Measurements from ENCODE around the gene EMD. TPM values are rescaled to one million over a fixed set of nuclear protein-coding genes. Genes with fewer than 3 reads are reported as not detected.

The EMD gene
- total RNA-seq, 1 experiment from 2014 or later: 48.7 TPM

DNA sequence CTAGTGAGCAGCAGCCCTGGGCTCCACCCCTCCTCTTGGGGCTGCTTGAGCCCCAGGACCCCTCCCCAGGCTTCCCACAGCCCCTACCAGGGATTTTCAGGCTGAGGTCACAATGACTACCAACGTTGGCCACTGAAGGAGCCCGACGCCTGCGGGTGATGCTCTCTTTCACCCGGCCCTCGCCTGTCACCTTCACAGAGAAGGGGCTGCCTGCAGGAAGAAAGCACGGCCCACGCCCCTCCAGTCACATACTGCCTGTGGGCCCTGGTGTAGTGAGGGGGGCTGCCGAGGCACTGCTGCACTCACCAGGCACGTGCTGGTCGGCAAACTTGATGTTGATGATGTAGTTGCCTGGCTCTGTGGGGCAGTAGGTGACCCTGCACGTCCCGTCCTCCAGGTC is 26.6 kb upstream of the EMD start:
- Histone ChIP-seq H3K9me3 (no peaks in the 10 kb centered on the region), H3K36me3 (peaks cover 68% of the 10 kb centered on the region), H3K27me3 (no peaks in the 10 kb centered on the region), H3K4me3 (no peak overlapping the region)
- DNase-seq: no peak

DNA sequence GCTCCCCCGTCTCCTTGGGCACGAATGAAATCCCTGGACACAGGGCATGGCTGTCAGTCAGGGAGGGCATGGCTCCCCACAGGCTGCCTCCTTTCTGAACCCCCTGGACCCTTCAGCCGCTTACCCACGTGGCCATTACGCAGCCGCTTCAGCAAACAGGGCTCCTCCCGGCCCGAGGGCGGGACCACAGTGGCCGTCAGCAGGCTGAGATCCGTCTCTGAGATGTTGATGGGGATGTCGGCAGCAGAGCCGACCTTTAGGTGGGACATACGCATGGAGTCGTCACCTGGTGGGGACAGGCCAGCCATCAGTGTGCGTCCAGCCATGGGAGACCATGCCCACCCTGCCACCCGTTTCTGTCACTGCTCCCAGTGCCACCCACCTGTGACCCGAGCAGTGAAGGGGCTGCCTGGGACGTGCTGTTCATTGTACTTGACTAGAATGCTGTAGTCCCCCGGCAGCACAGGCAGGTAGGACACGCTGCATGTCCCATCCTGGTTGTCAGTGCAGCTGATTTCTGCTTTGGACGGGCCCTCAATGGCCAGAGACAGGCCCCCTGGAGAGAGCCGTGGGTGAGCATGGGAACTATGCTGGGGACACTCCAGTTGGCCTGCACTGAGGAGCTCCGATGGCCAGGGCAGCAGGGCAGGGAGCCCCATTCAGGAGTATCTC is 25.8 kb upstream of the EMD start:
- Histone ChIP-seq H3K36me3 (peaks cover 76% of the 10 kb centered on the region), H3K27me3 (no peaks in the 10 kb centered on the region)

DNA sequence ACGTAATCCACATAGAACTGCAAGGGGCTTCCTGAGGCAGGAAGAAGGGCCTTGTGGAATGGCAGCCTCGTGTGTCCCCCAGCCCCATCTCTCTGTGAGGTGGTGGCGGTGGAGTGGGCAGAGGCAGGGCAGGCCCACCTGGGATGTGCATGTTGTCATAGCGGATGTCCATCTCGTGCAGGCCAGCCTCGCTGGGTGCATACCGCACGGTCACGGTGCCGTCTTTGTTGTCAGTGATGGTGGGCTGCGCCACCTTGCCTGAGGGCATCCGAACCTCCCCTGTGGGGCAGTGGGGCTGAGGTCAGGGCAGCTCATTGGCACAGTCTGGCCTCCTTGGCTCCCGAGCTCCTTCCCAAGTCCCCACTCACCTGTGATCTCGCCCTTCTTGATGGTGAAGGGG is 25.1 kb upstream of the EMD start:
- no peaks in the 10 kb centered on the region for H3K9me3 ChIP-seq
- H3K36me3 ChIP-seq: peaks cover 73% of the 10 kb centered on the region
- no peak for DNase-seq
- H3K27me3 ChIP-seq: no peaks in the 10 kb centered on the region
- H3K4me3 ChIP-seq: no peak overlapping the region

More for the DNA sequence above, 25.8 kb upstream of the EMD start:
- no peak for DNase-seq
- Histone ChIP-seq H3K4me3 (no peak overlapping the region), H3K9me3 (no peaks in the 10 kb centered on the region)

DNA sequence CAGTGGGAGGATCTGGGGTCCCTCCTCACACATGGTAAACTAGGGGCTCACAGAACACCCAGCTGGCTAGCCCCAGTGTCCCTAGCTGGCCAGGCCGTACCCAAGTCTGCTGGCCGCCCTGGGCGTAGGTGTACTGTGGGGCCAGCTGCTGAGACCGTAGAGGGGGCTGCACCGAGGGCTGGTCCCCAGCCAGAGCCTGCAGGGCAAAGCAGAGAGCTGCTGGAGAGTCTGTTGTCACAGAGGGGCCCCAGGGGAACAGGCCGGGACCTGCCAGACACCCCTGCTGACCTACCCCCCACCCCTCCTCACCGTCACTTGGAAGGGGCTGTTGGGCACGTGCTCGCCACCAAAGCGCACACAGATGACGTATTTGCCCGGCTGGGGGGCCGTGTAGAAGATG is 24.6 kb upstream of the EMD start:
- DNase-seq: no peak
- Histone ChIP-seq H3K9me3 (no peaks in the 10 kb centered on the region), H3K27me3 (no peaks in the 10 kb centered on the region), H3K4me3 (no peak overlapping the region), H3K36me3 (peaks cover 72% of the 10 kb centered on the region)

DNA sequence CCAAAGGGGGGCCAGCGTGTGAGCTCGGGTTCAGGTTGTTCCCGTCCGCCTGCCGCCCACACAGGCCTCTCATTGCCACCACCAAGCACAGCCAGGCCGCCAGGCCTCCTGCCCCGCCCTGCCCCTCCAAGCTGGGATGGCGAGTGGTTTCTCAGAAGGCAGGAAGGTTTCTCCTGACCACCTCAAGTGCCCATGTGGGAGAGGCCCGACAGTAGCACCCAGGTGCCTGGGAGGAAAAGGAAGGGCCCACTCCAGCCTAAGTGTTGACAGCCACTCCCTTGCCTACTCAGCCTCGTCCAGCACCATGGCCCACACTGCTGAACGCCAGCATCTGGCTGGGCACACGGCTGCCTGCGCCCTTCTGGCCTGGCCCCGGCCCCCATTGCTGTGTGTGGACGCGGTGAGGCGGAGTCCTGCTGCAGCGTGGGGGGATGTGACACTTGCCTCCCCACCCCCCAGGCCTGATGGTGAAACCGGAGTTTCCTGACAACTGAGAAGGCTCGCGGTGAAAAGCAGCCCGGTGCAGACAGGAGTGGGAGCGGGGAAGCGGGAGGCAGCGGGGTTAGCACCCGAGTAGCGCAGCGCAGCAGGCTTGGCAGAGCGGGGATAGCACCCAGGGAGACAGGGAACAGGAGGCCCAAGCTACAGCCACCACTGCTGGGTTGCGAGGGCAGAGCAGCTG is 23.9 kb upstream of the EMD start:
- no peaks in the 10 kb centered on the region for H3K9me3 ChIP-seq
- no peak for DNase-seq
- no peaks in the 10 kb centered on the region for H3K27me3 ChIP-seq
- H3K36me3 ChIP-seq: peaks cover 72% of the 10 kb centered on the region
- no peak overlapping the region for H3K4me3 ChIP-seq

DNA sequence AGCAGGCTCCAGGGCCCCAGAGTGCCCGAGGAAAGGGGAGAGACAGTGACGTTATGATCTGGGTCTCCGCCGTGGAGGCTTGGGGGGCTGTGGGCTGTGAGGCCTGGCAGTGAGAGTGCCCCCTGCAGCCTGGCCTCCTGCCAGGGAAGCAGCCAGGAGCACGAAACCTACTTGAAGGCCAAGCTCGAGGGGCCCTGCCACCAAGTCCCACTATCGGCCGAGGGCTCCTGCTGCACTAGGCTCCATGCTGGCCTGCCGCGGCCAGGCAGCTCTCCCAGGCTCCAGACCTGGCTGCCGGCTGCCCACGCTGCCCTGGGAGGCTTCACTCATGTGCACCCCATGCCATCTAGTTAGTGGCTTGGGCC is 23.3 kb upstream of the EMD start:
- Histone ChIP-seq H3K4me3 (no peak overlapping the region), H3K27me3 (no peaks in the 10 kb centered on the region), H3K9me3 (no peaks in the 10 kb centered on the region), H3K36me3 (peaks cover 71% of the 10 kb centered on the region)
- DNase-seq: no peak

DNA sequence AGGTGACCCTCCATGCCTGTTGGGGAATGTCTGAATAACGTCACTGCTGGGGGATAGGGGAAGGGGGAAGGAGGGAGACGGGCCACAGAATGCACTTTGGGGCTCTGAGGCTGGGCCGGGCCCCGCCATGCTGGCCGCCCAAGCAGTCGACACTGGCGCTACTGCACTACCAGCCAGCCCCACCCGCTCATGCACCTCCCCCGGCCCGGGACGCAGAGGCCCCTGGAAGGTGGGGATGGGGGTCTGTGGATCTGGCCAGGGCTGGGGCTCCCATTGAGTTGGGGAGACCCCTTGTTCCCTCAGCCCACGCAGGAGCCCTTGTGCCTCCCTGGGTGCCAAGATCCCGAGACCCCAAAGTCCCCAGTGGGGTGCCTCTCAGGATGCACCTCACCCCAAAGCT is 22.5 kb upstream of the EMD start:
- no peak overlapping the region for H3K4me3 ChIP-seq
- H3K9me3 ChIP-seq: no peaks in the 10 kb centered on the region
- no peak for DNase-seq
- peaks cover 68% of the 10 kb centered on the region for H3K36me3 ChIP-seq
- H3K27me3 ChIP-seq: no peaks in the 10 kb centered on the region

DNA sequence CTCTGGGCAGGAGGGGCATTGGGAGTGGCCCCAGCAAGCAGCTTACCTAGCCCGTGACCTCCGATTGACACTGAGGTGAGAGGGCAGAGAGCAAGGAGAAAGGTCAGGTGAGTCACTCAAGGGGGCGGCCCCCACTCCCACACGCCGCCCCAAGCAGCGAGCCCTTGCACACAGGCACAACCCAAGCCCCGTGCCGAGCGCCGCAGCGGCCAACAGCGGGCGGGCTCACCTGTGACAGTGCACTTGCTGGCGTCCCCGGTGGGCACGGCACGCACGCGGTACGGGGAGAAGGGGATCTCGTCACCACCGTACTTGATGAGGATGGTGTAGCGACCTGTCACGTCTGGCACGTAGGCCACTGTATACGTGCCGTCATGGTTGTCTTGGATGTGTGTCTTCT is 21.9 kb upstream of the EMD start:
- H3K27me3 ChIP-seq: no peaks in the 10 kb centered on the region
- no peaks in the 10 kb centered on the region for H3K9me3 ChIP-seq
- peaks cover 68% of the 10 kb centered on the region for H3K36me3 ChIP-seq
- DNase-seq: no peak
- no peak overlapping the region for H3K4me3 ChIP-seq

DNA sequence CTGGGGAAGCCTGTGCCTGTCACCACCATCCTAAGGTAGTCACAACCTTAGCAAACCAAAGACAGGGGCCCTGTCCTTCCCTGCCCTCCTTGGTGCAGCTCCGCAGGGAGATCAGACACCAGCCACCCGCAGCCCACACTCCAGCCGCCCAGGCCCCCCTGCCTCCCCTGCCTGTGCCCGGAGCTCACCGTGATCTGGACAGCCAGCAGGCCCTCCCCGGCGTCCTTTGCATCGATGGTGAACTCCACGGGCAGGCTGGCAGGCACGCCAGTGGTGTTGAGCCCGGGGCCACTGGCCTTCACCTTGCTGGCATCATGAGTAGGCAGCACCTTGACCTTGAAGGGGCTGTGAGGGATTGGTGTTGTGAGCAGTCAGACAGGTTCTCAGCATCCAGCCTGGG is 21.1 kb upstream of the EMD start:
- no peak for DNase-seq
- Histone ChIP-seq H3K9me3 (no peaks in the 10 kb centered on the region), H3K27me3 (no peaks in the 10 kb centered on the region), H3K36me3 (peaks cover 72% of the 10 kb centered on the region), H3K4me3 (no peak overlapping the region)

DNA sequence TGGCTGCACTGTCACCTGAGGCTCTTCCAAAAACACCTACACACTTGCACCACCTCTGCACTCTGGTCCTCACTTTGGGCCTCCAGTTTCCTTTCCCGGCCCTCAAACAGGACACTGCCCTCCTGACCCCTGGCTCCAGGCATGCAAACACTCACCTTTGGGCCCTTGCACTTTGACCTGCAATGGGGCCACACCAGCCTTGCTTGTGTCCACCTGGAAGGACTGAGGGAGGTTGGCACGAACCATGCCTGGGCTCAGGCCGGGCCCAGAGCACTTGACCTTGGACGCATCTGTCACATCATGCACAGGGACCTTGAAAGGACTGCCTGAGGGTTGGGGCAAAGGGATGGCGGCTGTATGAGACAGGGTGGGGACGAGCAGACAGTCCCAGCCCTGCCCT is 20.3 kb upstream of the EMD start:
- Histone ChIP-seq H3K27me3 (no peaks in the 10 kb centered on the region), H3K36me3 (peaks cover 68% of the 10 kb centered on the region), H3K9me3 (no peaks in the 10 kb centered on the region), H3K4me3 (no peak overlapping the region)
- DNase-seq: no peak

DNA sequence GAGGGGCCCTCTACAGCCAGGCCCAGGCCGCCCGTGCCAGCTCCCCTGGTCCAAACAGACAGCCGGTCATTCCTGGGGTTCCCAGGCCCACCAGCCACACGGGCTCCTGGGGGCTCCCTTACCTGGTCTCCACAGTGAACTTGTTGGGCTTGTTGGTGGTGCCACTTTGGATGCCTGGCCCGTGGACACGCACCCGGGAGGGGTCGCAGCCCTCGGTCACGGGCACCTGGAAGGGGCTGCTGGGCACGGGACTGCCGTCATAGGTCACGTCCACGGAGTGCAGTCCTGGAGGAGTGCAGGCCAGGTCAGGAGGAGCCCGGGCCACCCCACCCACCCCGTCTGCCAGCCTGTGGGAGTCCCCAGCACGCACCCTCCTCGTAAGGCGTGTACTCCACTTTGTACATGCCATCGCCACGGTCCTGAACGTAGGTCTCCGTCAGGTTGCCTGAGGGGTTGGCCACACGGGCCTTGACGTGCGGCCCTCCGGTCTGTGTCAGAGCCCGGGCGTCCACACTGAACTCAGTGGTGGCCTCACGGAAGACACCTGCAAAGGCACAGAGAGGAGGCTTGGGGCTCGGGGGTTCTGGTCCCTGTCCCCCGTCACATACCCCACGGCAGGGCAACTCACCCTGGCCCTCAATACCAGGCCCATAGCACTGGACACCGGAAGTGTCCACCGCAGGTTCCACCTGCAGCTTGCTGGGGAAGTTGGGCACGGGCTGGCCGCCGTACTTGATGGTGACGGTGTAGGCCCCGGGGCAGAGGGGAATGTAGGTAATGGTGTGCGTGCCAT is 19.5 kb upstream of the EMD start:
- no peak for DNase-seq
- H3K4me3 ChIP-seq: no peak overlapping the region
- H3K27me3 ChIP-seq: no peaks in the 10 kb centered on the region
- peaks cover 69% of the 10 kb centered on the region for H3K36me3 ChIP-seq
- H3K9me3 ChIP-seq: no peaks in the 10 kb centered on the region

DNA sequence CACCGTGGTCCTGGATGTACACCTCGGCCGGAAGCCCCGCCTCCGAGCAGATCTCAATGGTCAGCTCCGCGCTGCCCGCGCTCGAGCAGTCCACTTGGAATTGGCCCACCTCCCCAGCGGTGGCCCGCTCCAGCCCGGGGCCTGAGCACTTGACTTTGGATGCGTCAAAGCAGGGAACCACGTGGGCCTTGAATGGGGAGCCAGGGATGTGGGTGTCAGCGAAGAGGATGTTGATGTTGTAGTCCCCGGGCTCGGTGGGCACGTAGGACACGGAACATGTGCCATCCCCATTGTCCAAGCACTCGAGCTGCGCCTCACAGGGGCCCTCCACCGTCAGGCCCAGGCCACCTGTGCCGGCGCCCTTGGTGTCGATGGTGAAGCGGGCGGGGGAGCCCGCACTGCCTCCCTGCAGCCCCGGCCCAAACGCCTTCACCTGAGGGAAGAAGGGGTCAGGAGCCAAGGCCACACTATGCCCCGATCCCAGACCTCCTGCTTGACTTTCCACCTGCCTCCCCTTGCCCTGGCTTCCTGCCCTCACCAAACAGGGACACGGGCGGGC is 18.9 kb upstream of the EMD start:
- peaks cover 76% of the 10 kb centered on the region for H3K36me3 ChIP-seq
- H3K9me3 ChIP-seq: no peaks in the 10 kb centered on the region
- no peaks in the 10 kb centered on the region for H3K27me3 ChIP-seq
- H3K4me3 ChIP-seq: no peak overlapping the region
- no peak for DNase-seq

DNA sequence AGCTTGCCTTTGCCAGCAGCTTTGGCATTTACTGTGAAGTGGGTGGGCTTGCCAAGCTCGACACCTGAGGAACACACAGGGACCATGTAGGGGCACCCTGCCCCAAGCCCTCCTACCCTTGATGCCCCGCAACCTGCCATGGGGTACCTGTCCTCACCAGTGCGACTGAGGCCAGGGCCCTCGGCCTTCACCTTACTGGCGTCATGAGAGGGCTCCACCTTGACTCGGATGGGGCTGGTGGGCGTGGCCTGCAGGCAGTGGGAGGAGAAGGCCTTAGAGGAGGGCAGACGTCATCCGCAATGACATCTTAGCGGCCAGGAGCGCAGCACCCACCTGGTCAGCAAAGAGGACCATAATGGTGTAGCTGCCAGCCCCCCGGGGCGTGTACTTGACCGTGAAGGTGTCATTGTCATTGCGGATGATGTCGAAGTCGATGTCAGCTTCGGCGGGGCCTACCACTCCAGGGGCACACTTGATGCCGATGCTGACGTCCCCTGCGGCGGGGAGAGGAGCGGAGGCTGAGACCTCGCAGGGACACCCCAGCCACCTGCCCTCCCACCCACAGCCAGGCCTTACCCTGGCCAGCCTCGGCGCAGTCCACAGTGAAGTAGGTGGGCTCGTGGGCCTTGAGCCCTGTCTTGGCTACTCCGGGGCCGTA is 16.9 kb upstream of the EMD start:
- Histone ChIP-seq H3K4me3 (no peak overlapping the region), H3K36me3 (peaks cover 87% of the 10 kb centered on the region), H3K27me3 (no peaks in the 10 kb centered on the region), H3K9me3 (no peaks in the 10 kb centered on the region)
- DNase-seq: no peak

DNA sequence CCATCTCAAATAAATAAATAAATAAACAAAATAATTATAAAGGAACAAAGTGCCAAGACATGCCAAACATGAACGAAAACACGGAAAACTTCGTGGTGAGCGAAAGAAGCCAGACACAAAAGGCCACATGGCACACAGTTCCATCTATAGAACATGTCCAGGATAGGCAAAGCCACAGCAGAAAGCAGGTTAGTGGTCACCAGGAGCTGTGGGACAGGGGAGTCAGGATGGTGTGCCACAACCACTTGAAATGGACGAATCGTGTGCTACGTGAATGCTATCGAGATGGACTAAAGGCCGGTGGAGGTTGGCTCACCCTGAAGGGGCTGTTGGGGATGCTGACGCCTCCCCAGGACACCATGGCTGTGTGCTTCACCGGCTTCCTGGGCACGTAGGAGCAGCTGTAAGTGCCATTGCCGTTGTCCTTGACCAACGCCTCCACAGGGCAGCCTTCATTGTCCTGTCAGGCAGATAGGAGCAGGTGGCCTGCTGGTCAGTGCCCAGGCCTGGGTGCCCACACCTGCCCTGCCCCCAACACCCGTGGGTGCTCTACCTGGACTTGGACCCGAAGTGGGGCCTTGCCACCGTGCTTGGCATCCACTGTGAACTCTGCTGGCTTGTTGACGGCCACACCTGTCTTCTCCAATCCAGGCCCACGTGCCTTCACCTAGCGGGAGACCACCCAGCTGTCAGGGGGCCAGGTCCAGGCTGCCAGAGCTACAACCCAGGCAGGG is 15.2 kb upstream of the EMD start:
- Histone ChIP-seq H3K4me3 (no peak overlapping the region), H3K27me3 (no peaks in the 10 kb centered on the region), H3K36me3 (peaks cover 90% of the 10 kb centered on the region), H3K9me3 (no peaks in the 10 kb centered on the region)
- DNase-seq: no peak

DNA sequence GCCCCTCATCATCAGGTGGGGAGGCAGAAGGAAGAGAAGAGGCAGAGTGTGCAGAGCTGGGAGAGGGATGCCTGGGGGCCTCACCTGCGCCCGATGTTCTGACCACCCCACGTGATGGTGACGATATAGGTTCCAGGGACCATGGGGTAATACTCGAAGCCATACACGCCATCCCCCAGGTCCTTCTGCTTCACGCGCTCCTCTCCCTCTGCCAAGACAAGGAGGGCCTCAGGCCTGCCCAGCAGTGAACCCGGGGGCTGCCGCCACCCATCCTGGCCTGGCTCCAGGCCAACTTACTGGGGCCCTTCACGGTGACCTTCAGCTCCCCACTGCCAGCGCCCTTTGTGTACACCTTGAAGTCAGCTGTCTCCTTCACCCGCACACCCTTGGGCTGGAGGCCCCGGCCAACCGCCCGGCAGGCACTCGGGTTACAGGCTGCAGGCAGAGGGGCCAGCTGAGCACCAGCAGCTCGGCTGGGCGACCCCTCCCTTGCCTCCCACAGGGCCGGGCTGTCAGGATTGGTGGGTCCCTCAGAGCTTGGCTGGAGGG is 14.0 kb upstream of the EMD start:
- Histone ChIP-seq H3K4me3 (no peak overlapping the region), H3K27me3 (no peaks in the 10 kb centered on the region), H3K36me3 (peaks cover 86% of the 10 kb centered on the region), H3K9me3 (no peaks in the 10 kb centered on the region)
- DNase-seq: no peak

DNA sequence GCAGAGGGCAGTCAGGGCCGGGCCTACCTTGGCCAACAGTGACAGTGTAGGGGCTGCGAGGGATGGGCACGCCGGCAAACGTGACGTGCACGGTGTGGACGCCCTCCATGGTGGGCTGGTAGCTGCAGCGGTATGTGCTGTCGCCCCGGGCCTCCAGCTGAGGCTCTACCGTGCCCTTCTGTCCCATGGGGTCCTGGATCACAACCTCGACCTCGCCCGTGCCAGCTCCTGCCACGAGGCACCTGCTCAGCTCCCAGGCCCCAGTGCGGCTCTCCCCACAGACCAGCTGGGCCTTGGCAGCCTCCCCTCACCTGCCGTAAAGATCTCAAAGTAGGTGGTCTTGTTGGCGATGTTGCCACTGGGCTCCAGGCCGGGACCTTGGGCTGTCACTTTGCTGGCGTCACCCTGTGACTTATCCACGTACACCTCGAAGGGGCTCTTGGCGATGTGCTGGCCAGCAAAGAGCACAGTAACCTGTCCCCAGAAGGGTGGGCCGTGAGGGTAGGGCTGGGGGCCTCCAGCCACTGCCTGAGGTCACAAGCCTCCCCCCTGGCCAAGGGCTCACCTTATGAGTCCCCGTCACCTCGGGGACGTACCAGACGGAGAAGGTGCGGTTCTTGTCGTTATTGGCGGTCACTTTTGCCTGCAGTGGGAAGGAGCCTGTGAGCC is 13.0 kb upstream of the EMD start:
- peaks cover 86% of the 10 kb centered on the region for H3K36me3 ChIP-seq
- no peak overlapping the region for H3K4me3 ChIP-seq
- no peaks in the 10 kb centered on the region for H3K27me3 ChIP-seq
- no peaks in the 10 kb centered on the region for H3K9me3 ChIP-seq
- DNase-seq: no peak
